ENCODE measurements around the gene SNRPA. TPM values are rescaled to one million over a fixed set of nuclear protein-coding genes. Genes with fewer than 3 reads are reported as not detected.

Gene SNRPA
- polyA plus RNA-seq, 3 donors = 27.9 to 78.3 (median 44.2) TPM

- Mint-ChIP-seq H3K27ac (peak overlapping the region; percentile 92 to 98 (median 95)), H3K36me3 (peaks cover 27 to 39% of the 10 kb centered on the region in 2 donors)
- H4K20me1 ChIP-seq (ENCODE audit: insufficient read depth, low read length) = no peaks in the 10 kb centered on the region
Observed at GRCh38 chr19:40714441-40715299, 36.3 kb upstream of the SNRPA start.

More at GRCh38 chr19:40714441-40715299, 36.3 kb upstream of the SNRPA start:
- Histone ChIP-seq H3K4me1 (ENCODE audit: control insufficient read depth in 1 of 2, insufficient read depth in 2 of 2, low read length in 2 of 2) (peaks cover 45 to 53% of the 10 kb centered on the region in 2 donors), H3K79me2 (ENCODE audit: insufficient read depth, low read length) (peaks cover 39% of the 10 kb centered on the region), H3K27me3 (ENCODE audit: control insufficient read depth in 2 of 2, insufficient read depth in 2 of 2, low read length in 2 of 2) (no peaks in the 10 kb centered on the region), H2AFZ (ENCODE audit: insufficient read depth, low read depth, low read length, poor library complexity, severe bottlenecking) (peak overlapping the region; percentile 96), H3K9ac (ENCODE audit: insufficient read depth, low read length, poor library complexity, severe bottlenecking) (peak overlapping the region; percentile 88), H3K27ac (ENCODE audit: low read depth in 1 of 2, low read length in 2 of 2) (peak overlapping the region in 1 of 2 donors; percentile 96), H3K9me3 (replicated peaks in 1 of 2; ENCODE audit: control insufficient read depth in 1 of 2, insufficient read depth in 1 of 2, low read length in 2 of 2) (no peaks in the 10 kb centered on the region), H3K4me2 (replicated peaks; ENCODE audit: extremely low read depth, low read length, poor library complexity, severe bottlenecking) (peak overlapping the region; percentile 87), H3K36me3 (replicated peaks in 1 of 2; ENCODE audit: control insufficient read depth in 1 of 2, insufficient read depth in 2 of 2, low read length in 2 of 2) (peaks cover 4 to 25% of the 10 kb centered on the region in 2 donors), H3K4me3 (replicated peaks in 1 of 3; ENCODE audit: low read depth in 2 of 3, low read length in 3 of 3) (peak overlapping the region; percentile 56 to 91 (median 61))
- no peak for TF ChIP-seq CTCF (IDR thresholded peaks at IDR 0.05)
- intact Hi-C loops (cut with micrococcal nuclease) = loop anchor here (2.0 kb wide), 2 partner anchors 34 to 62 kb away; no protein-coding TSS in a partner anchor
- peak; percentile 78 to 87 (median 85) for DNase-seq
- H3K4me1 Mint-ChIP-seq = peaks cover 60% of the 10 kb centered on the region
- peak overlapping the region; percentile 82 to 88 for H3K4me3 Mint-ChIP-seq
- peaks cover 0 to 3% (median 0%) of the 10 kb centered on the region in 7 donors for H3K9me3 Mint-ChIP-seq
- peaks cover 0 to 8% (median 5%) of the 10 kb centered on the region in 3 donors for H3K27me3 Mint-ChIP-seq (ENCODE audit: low read depth in 3 of 3)
- under 1% methylated on average over 27 of the region's 31 CpGs for WGBS (ENCODE audit: insufficient coverage)

All from CD14-positive monocyte (primary cell).